Glomerular endothelial cell (primary cell): ENCODE data around the gene SNW1. TPM values are rescaled to one million over a fixed set of nuclear protein-coding genes. Genes with fewer than 3 reads are reported as not detected.
"Not testable (repeated sequence)": the region's sequence is repeated elsewhere in the genome, so short reads cannot be mapped to it uniquely, and the experiment has no call there.

Source experiments
- DNase-seq: peaks from one replicate; pipeline ENCODE4 v3.0.0-alpha.2; 2011; ENCODE audit warnings: low read depth, low spot score; ENCODE audit errors: extremely low read depth
- total RNA-seq: library from RNA; depleted of rRNA; stranded (reverse); fragments of >200 nt; gene quantifications from 2 replicates; pipeline ENCODE4 v1.2.3, GENCODE V29; 2015

Gene SNW1
- total RNA-seq, 1 donor from 2014 or later, result 58.3 TPM

GRCh38 chr14:77752799-77753516 is 8.0 kb downstream of the SNW1 start:
- no peak for DNase-seq

DNA sequence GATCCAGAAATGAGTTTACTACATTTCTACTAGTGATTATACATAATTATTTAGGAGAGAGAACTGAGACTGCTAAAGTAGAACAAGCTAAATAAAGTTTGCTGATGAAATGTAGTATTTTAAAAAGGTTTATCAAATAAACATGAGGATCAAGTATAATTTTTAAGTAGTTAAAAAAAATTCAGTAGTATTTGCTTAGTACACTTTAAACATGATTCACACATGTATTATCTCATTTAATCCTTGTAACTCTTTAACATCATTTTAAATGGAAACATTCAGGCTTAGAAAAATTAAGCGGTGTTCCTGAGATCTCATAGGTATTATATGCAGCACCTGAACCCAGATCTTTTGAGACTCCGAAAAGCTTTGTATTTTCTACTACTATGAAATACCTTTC is 8.7 kb downstream of the SNW1 start:
- no peak for DNase-seq

DNA sequence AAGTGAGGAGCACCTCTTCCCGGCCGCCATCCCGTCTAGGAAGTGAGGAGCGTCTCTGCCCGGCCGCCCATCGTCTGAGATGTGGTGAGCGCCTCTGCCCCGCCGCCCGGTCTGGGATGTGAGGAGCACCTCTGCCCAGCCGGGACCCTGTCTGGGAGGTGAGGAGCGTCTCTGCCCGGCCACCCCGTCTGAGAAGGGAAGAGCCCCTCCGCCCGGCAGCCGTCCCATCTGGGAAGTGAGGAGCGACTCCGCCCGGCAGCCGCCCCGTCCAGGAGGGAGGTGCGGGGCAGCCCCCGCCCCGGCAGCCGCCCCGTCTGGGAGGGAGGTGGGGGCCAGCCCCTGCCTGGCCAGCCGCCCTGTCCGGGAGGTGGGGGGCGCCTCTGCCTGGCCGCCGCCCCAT is 13.5 kb downstream of the SNW1 start:
- DNase-seq, result not testable (repeated sequence)

DNA sequence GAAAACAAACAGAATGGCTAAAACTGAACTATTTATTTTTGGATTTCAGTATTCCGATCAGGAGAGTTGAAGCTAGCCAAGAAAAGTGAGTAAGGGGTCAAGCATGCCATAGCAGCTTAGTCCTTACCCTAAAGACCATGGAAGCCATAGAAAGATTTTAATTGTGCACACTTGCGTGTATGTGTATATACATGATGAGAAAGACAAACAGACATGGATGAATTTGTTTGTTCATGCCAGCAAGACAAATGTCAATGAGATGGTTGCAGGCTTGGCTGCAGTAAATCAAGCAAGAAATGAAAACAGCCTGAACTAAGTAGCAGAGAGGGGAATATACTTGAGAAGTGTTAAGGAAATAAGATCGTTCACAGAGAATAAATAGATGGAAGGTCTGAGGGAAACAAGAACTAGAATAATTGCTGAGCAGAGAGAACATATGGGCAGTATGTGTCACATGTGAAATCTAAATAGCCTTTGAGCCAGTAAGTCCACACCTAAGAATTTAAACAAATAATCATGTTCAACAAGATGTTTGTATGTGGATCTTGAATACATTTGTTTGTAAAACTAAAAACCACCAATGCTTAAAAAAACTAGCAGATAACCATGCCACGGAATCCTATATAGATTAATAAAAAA is 14.8 kb downstream of the SNW1 start:
- DNase-seq, result no peak

GRCh38 chr14:77741438-77741837 is 19.5 kb downstream of the SNW1 start:
- no peak for DNase-seq

- peak; percentile 75 for DNase-seq
These were observed 22.3 kb downstream of the SNW1 start for GRCh38 chr14:77738559-77739250.

GRCh38 chr14:77730976-77731497 is 29.9 kb downstream of the SNW1 start:
- no peak for DNase-seq

DNA sequence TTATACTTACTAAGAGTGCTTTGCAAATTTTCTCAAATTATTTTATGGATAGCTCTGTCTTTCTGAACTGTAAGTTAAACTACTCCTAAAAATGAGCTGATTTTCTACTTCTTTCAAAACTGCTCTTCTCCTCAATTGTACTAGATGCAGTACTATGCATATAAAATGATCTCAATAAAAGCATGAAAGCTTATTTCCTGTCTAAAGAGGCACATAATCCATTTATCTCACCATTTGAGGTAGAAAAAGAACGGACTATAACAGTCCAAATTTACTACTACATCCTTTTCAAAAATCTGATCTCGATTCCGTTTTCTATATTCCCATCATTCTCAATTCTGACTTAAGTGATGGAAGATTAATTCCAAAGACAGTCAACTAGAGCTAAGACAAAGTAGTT is 38.7 kb downstream of the SNW1 start:
- no peak for DNase-seq

DNA sequence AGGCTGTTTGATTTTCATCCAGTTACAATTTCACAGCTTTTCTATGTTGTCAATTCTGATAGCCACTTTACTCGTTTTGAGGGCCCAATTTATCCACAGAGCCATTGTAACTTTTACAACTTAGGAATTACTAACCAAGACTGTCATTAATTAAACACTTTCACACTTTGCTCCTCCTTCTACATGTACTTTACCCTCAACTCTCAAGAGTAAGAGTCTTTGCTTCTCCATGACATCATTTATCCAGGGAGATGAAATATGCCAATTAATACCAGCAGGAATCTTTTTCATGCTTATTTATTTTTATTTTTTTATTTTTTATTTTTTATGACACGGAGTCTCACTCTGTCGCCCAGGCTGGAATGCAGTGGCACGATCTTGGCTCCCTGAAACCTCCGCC is 39.5 kb downstream of the SNW1 start:
- DNase-seq, result no peak

DNA sequence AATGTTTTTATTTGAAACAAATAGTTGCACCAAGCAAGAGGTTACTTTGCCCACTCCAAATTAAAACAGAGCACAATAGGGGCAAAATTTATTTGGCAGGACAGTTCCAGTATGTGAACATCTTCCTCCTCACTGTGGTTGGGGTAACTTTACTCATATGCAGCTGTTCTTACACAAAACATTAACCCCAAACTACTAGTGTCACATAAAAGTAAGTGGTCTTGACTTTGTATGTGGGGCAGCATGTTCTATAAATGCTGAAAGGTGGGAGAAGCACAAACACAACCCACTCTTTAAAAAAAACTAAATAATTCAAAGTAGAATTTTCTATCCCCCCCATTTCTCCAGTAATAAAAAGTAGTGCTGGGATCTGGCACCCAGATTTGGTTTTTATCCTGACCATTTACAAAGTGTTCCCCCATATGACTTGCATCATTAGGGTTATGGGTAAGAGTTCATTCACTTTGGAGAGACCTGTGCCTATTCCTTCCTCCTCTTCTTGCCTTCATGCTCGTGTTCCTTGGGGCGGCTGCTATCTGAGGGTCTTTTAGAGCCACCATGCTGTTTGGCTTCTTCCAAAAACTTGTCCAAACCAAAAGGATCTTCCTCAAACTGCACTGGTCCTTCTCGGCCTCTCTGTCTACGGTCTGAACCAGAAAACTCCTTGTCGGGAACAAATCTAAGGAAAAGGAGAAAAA is 43.2 kb downstream of the SNW1 start:
- no peak for DNase-seq

DNA sequence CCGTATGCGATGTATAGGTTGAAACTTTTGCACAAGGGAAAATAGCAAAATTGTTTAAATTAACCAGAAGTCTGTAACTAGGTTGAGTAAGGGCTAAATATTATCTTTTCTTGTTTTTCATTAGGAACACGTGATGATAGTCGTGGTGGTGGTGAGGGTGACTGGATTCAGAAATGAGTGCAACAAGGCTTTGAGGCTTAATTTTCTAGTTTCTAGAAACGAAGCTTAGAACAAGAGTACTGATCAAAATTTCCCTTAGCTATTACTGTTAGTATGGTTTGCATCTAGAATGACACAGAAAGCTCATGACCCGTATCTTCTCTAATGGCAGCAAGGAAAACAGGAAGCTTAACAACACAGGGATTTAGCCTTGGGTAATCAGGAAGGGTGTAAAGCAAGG is 46.0 kb downstream of the SNW1 start:
- no peak for DNase-seq

DNA sequence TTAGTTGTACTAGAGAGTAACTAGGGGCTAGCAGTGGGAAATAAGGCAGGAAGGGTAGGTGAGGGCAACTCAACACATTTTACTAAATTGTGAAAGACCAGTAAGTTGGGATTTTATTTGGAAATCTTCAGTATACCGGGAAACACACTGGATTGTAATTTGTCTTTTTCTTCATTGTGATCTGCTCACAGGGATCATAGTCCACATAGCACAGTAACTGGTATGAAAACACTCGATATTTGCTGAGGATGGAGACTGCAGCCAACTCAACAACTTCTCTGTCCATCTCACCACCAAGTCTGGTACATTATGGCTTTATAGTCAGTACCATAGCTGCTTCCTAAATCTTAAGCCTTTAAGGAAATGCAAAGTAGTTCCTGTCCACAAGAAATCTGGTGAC is 50.6 kb downstream of the SNW1 start:
- no peak for DNase-seq

DNA sequence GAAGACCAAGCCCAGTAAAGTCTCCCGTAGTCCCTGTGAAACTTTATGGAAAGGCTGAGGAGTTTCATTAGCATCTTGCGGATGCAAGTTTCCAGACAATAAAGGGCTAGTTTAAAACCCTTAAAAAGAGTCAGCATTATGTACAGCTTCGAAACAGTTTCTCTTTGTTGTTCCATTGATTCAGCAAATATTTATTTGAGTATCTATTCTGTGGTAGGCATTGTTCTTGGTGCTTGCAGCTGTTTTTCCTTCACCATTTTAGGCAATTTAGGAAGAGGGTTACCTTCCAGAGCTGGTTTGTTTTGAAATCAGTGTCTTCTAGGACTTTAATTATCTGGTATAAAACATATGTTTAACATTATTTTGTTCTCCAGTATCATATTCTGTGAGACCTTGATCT is 51.5 kb downstream of the SNW1 start:
- no peak for DNase-seq

GRCh38 chr14:77708749-77709148 is 52.2 kb downstream of the SNW1 start:
- no peak for DNase-seq

DNA sequence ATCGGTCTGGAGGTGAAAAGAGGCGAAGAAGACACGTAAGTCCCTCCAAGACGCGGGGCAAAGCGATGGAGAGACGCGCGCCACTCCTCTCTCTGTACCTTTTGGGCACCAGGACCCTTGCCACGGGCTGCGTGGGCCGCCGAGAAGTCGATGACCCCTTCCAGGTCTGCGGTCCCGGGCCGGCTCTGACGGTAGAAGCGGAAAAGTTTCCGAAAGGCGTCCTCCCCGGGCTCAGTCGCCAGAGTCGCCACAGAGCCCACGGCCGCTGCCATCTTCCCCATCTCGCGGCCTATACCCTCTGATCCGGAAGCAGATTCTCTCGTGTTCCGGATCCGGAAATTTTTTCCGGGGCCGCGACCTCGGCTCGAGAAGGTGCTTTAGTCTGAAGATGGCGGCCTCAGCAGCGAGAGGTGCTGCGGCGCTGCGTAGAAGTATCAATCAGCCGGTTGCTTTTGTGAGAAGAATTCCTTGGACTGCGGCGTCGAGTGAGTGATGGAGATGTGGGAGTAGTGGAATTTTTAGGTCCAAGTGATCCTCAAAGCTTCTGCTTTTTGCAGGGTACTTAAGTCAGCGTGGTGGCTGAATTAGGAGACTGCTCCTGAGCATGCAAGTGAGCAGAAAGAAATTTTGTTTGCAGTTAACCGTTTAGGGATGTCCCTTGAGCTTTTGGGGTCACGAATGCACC is 53.1 kb downstream of the SNW1 start, which contains the start of the genes ALKBH1 and SLIRP:
Gene ALKBH1, minus strand, starts transcription at position 300 of the 685 bp plus-strand sequence. Its CDS starts 19 bp downstream, at position 281.
Gene SLIRP, plus strand, starts transcription at position 380 of the 685 bp plus-strand sequence. Its CDS starts 9 bp downstream, at position 389.
- peak; percentile 18 for DNase-seq

DNA sequence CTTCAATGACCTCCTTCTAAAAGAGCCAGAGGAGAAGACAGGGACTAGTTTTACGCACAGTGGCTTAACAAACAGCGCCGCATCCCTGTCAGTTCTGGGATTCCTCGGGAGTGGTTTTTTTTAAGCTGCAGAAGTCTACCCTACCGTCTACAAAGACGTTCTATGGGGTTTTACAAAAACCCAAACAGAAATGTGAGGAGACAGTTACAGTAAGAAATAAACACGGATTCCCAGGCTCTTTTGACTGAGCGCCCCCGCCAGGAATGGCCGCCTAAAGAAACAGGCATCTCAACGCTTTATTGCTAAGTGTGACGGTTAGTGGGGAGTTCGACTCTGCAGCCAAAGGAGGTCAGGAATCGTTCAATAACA is 53.6 kb downstream of the SNW1 start:
- no peak for DNase-seq

GRCh38 chr14:77691259-77691658 is 69.7 kb downstream of the SNW1 start:
- no peak for DNase-seq

DNA sequence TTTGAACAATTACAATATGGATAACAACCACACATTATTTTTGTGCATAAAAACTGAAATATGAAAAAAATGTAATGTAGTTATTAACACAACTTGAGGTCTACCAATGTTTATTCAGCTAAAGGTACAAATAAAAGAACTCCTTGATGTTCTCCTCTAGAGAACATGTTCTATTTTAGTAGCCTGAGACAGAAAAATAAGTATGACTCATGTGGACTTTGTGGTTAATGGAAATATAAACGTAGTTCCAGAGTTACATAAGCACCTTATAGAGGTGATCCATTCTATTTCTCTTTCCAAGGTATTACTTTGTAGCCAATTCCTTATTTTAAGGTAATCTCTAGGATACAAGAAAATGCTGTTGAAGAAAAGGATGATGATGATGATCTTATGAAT is 78.8 kb downstream of the SNW1 start:
- no peak for DNase-seq

- DNase-seq, result no peak
These were observed 79.5 kb downstream of the SNW1 start for GRCh38 chr14:77681196-77682157.
